Hepatocyte (in vitro differentiated cells): Measurements from ENCODE around the gene METTL25B. TPM values are rescaled to one million over a fixed set of nuclear protein-coding genes. Genes with fewer than 3 reads are reported as not detected.

ENCODE experiments used
- DNase-seq: peaks from one replicate; pipeline ENCODE4 v3.0.0-alpha.2; 2016; ENCODE audit warnings: low spot score
- H2AFZ ChIP-seq: fragments of 200-600 bp; sonication (generic); 2 replicates; pipeline ENCODE4 v1.6.0; 2016; ENCODE audit warnings: antibody characterized with exemption, mild to moderate bottlenecking
- H3K27ac ChIP-seq: fragments of 200-600 bp; sonication (generic); 2 replicates; pipeline ENCODE4 v1.5.1; 2016; ENCODE audit warnings: mild to moderate bottlenecking
- H3K27me3 ChIP-seq: fragments of 200-600 bp; sonication (generic); 2 replicates; pipeline ENCODE4 v1.6.1; 2016
- H3K36me3 ChIP-seq: fragments of 200-600 bp; sonication (generic); replicated peaks from 2 replicates; pipeline ENCODE4 v1.5.1; 2016; ENCODE audit warnings: low read depth; ENCODE audit not compliant: insufficient read depth
- H3K4me1 ChIP-seq: fragments of 200-600 bp; sonication (generic); 2 replicates; pipeline ENCODE4 v1.5.1; 2016; ENCODE audit warnings: mild to moderate bottlenecking, moderate library complexity; ENCODE audit not compliant: insufficient read depth
- H3K4me2 ChIP-seq: fragments of 200-600 bp; sonication (generic); 2 replicates; pipeline ENCODE4 v1.6.0; 2016
- H3K4me3 ChIP-seq: fragments of 200-600 bp; sonication (generic); 2 replicates; pipeline ENCODE4 v1.5.1; 2016; ENCODE audit warnings: mild to moderate bottlenecking
- H3K79me2 ChIP-seq: fragments of 200-600 bp; sonication (generic); 2 replicates; pipeline ENCODE4 v1.6.0; 2017; ENCODE audit warnings: mild to moderate bottlenecking
- H3K9me2 ChIP-seq: fragments of 200-600 bp; sonication (generic); replicated peaks from 2 replicates; pipeline ENCODE4 v1.6.0; 2017; ENCODE audit warnings: mild to moderate bottlenecking; ENCODE audit not compliant: insufficient read depth
- H3K9me3 ChIP-seq: fragments of 200-600 bp; sonication (generic); 2 replicates; pipeline ENCODE4 v1.5.1; 2016; ENCODE audit warnings: low read depth, mild to moderate bottlenecking
- H4K20me1 ChIP-seq: fragments of 200-600 bp; sonication (generic); 2 replicates; pipeline ENCODE4 v1.6.0; 2016; ENCODE audit warnings: mild to moderate bottlenecking; ENCODE audit not compliant: insufficient read depth, poor library complexity, severe bottlenecking
- EZH2 ChIP-seq: fragments of 200-600 bp; sonication (generic); IDR thresholded peaks from 2 replicates; pipeline ENCODE4 v1.6.1; 2016; ENCODE audit warnings: antibody characterized with exemption, mild to moderate bottlenecking, borderline replicate concordance
- EZH2phosphoT487 ChIP-seq: fragments of 200-600 bp; sonication (generic); IDR thresholded peaks from one replicate; pipeline ENCODE4 v1.6.1; 2018; ENCODE audit warnings: antibody characterized with exemption, mild to moderate bottlenecking, low read depth, moderate library complexity; ENCODE audit not compliant: unreplicated experiment, severe bottlenecking
- WGBS: methylation state at CpG from one replicate; pipeline ENCODE4 v1.1.6; 2016; ENCODE audit warnings: low lambda C conversion rate; ENCODE audit errors: missing lambda C conversion rate; 5-methylcytosine and 5-hydroxymethylcytosine counted together
- polyA plus RNA-seq: library from polyadenylated mRNA; unstranded; fragments of >200 nt; fragmentation: Nextera tagmentation; extraction: Ambion mirVana; gene quantifications from 2 replicates; pipeline ENCODE4 v1.2.1, GENCODE V29; 2016
- total RNA-seq: library from RNA; depleted of rRNA; stranded (reverse); fragments of >200 nt; gene quantifications from 2 replicates; pipeline ENCODE4 v1.2.3, GENCODE V29; 2014
- TF ChIP-seq, protein P1 (sequence below): fragments of 200-600 bp; sonication (generic); IDR thresholded peaks from 2 replicates; pipeline ENCODE4 v1.5.1; 2016; ENCODE audit warnings: antibody characterized with exemption, mild to moderate bottlenecking; ENCODE audit not compliant: poor library complexity

METTL25B gene
- total and polyA plus RNA-seq, 2 experiments from 2014 or later, result 20.6 to 24.7 TPM

DNA sequence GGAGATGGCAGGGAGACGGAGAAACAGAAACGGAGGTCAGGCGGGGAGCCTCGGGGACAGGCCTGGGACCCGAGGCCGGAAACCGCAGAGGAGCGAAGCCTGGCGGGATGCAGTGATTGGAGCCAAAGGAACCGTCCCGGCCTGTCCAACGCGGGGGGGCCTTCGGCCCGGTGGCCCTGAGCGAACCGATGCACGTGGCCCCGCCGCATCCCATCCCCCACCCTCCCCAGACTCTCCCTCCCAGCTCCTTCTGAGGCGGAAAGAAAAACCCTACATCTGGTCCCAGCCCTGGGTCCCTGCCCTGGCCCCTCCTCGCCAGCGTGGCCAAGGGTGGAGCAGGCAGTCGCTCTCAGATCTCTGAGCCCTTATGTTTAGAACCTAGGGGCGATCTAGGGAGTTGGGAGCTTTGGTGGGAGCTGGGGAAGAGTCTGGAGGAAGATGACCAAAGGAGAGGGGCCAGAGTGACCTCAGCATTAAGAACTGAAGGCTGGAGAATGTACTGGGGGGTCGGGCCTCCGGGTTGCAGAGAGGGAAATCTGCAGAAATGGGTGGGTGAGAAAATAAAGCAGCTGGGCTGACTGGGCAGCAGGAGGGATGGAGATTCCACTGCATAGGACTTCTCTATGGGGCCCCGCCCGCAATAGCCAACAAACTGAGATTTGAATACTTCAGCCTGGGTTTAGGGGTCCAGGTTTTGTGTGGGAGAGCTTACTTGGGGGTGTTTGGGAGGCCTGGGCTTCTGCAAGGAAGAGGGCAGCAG is 21.4 kb upstream of the METTL25B start:
- Histone ChIP-seq H3K27me3 (no peaks in the 10 kb centered on the region), H3K27ac (peak overlapping the region; percentile 97), H3K4me3 (peak overlapping the region; percentile 51), H3K36me3 (no peaks in the 10 kb centered on the region), H4K20me1 (peaks cover 2% of the 10 kb centered on the region), H3K79me2 (peaks cover 28% of the 10 kb centered on the region), H3K9me2 (no peaks in the 10 kb centered on the region), H3K9me3 (no peaks in the 10 kb centered on the region), H3K4me1 (peaks cover 88% of the 10 kb centered on the region), H3K4me2 (peak overlapping the region; percentile 92), H2AFZ (peak overlapping the region; percentile 89)
- TF ChIP-seq, protein P1, sequence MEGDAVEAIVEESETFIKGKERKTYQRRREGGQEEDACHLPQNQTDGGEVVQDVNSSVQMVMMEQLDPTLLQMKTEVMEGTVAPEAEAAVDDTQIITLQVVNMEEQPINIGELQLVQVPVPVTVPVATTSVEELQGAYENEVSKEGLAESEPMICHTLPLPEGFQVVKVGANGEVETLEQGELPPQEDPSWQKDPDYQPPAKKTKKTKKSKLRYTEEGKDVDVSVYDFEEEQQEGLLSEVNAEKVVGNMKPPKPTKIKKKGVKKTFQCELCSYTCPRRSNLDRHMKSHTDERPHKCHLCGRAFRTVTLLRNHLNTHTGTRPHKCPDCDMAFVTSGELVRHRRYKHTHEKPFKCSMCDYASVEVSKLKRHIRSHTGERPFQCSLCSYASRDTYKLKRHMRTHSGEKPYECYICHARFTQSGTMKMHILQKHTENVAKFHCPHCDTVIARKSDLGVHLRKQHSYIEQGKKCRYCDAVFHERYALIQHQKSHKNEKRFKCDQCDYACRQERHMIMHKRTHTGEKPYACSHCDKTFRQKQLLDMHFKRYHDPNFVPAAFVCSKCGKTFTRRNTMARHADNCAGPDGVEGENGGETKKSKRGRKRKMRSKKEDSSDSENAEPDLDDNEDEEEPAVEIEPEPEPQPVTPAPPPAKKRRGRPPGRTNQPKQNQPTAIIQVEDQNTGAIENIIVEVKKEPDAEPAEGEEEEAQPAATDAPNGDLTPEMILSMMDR, result no peak
- no peak for TF ChIP-seq EZH2
- no peak for TF ChIP-seq EZH2phosphoT487
- 3% methylated on average over 13 of the region's 29 CpGs for WGBS
- peak; percentile 87 for DNase-seq

DNA sequence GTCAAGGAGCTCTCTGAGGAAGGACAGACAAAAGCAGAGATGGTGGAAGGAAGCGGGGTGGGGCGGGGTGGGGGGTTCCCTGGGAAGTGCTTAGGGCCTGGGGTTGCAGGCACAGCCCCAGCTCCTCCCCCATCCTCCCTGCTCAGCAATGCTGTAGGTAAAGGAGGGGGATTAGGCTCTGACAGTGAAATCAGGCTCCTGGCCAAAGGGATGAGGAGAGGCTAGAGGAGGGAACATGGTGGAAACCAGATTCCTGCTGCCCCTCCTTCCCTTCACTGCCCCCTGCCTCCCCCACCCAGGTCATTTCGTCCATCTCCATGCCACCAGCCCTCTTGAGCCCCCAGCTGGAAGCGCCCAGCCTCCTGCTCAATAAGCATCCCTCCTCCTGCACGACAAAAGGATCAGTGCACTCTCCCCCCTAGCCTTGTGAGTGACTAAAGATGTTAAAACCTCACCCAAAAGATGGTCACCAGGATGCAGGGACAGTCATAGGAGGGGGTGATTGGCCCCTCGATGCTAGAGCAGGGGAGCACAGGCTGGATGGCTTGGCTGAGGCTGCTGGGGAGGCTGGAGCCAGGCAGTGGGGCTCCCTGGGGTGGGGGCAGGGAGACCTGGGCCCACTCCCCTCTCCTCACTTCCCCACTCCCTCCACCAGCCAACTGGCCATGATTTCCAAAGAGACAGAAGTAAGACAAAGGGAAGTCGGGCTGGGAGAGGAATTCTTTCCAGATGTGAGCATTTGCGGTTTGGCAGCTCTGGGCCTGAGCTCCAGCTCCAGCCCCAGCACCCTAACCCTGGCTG is 20.7 kb upstream of the METTL25B start:
- Histone ChIP-seq H3K27me3 (no peaks in the 10 kb centered on the region), H3K4me2 (peak overlapping the region; percentile 92), H3K9me3 (no peaks in the 10 kb centered on the region), H2AFZ (no peak overlapping the region), H3K4me1 (peaks cover 96% of the 10 kb centered on the region), H3K9me2 (no peaks in the 10 kb centered on the region), H4K20me1 (no peaks in the 10 kb centered on the region), H3K36me3 (no peaks in the 10 kb centered on the region), H3K27ac (peak overlapping the region; percentile 97), H3K79me2 (peaks cover 22% of the 10 kb centered on the region), H3K4me3 (no peak overlapping the region)
- TF ChIP-seq, protein P1, result no peak
- TF ChIP-seq EZH2phosphoT487, result no peak
- no peak for TF ChIP-seq EZH2
- DNase-seq, result no peak
- 32% methylated on average over 7 of the region's 8 CpGs for WGBS

DNA sequence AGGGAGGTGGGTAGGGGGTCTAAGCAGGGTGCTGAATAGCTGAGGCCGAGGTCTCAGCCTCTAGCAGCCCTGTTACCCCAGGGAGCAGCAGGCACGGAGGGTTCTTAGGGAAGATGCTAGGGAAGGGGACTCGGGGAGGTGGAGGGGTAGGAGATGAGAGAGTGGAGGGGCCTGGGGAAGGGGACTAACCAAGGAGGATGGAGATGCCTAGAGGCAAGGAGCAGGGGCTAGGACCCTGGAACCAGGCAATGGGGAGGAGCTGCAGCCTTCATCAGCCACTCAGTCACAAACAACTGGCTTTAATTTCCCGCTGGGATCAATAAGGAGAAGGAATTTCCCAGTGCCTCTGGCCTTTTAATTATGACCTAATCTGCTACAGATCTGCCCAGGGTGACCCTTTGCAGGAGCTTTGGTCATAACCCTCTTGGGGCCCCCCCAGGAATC is 20.0 kb upstream of the METTL25B start:
- peaks cover 92% of the 10 kb centered on the region for H3K4me1 ChIP-seq
- peaks cover 19% of the 10 kb centered on the region for H3K79me2 ChIP-seq
- peak overlapping the region; percentile 97 for H3K27ac ChIP-seq
- WGBS, result 24% methylated on average over 4 of the region's 4 CpGs
- H3K4me2 ChIP-seq, result peak overlapping the region; percentile 92
- TF ChIP-seq EZH2 (no peak), EZH2phosphoT487 (no peak)
- TF ChIP-seq, protein P1, result no peak
- H4K20me1 ChIP-seq, result no peaks in the 10 kb centered on the region
- H3K36me3 ChIP-seq, result no peaks in the 10 kb centered on the region
- no peak overlapping the region for H2AFZ ChIP-seq
- H3K27me3 ChIP-seq, result no peaks in the 10 kb centered on the region
- H3K9me2 ChIP-seq, result no peaks in the 10 kb centered on the region
- H3K4me3 ChIP-seq, result no peak overlapping the region
- H3K9me3 ChIP-seq, result no peaks in the 10 kb centered on the region
- no peak for DNase-seq
